HK-2 (cell line): ENCODE data around the gene ABTB2.
"Not testable (repeated sequence)": the region's sequence is repeated elsewhere in the genome, so short reads cannot be mapped to it uniquely, and the experiment has no call there.

Source experiments
- DNase-seq: peaks from one replicate; pipeline ENCODE4 v3.0.0-alpha.2; 2018; ENCODE audit not compliant: unreplicated experiment

ABTB2 gene

GRCh38 chr11:34263441-34264091, 94.2 kb downstream of the ABTB2 start:
- DNase-seq = peak; percentile 68

- DNase-seq = no peak
Observed at GRCh38 chr11:34262531-34263081, 95.2 kb downstream of the ABTB2 start.

DNA sequence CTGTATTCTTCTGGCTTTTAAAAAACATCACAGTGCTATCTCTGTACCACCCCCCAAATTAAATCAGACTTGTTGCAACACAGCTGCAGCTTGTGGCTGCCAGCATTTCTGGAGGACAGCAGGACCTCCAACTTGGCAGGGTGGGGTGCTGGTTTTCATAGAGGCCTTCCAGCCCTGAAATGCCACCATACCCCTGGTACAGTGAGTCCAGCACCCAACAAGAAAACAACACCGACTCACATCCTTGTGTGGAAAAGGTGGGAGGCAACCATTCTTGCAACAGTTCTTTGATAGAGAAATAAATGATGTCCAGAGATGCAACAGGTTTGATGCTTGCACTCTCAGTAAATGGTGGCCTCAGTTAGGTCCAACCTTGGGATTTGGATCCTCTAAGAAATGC, 96.0 kb downstream of the ABTB2 start:
- no peak for DNase-seq

- no peak for DNase-seq
Observed at GRCh38 chr11:34261095-34261494, 96.7 kb downstream of the ABTB2 start.

DNA sequence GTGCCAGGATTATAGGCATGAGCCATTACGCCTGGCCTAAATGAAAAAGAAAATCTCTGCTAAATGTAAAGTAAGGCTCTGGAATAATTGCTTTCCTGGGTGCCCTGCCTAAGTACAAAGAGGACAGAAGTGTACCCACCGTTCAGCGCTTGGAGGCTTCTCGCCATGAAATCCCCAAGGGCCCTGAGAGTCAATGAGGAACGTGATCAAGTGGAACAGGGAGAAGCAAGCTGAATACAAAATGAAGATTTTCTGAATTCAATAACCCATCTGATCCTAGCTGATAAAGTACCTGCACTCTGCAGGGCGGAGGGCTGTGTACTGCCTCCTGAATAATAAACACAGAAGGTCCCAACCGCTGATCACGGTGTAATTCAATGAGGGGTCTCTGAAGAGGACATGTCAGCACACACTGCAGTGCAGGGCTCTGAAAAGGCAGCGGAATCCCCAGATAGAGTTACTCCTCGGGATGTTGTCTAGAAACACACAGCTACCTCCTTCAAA, 97.7 kb downstream of the ABTB2 start:
- DNase-seq = no peak

- no peak for DNase-seq
Observed at GRCh38 chr11:34259087-34259486, 98.7 kb downstream of the ABTB2 start.

DNA sequence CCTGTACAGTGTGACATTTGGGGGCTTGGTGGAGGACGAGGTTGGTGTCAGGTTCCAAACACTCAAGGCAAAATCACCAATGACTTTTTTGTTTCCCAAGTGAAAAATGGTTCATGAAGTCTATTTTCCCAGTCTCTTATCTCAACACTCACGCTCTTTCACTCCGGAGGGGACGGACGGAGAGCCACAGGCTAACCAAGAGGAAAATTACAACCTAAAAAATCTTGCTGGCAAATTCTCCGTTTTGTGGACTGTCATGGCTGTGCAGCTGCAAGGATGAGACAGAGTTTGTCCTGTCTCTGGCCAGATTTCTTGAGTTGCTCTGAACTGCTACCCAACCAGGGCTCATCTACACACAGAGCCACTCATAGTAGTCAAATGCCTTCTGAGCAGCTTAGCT, 101.2 kb downstream of the ABTB2 start:
- DNase-seq = no peak

GRCh38 chr11:34256150-34256549, 101.7 kb downstream of the ABTB2 start:
- DNase-seq = no peak

DNA sequence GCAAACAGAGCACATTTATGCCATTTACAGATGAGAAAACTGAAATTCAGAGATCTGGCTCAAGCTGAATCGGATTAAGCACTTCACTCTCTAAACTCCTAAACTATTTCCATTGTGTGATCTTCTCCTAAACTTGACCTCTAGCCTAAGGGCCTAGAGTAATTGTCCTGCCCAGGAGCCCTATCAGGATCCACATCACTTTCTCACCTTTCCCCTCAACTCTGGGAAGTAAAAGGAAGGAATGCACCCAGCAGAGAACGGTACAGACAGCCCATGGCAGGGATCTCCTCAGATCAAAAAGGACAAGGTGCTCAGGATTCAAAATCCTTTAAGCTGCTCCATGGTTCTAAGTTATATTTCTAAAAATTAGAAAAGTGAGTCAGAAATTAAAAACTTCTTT, 102.7 kb downstream of the ABTB2 start:
- no peak for DNase-seq

DNA sequence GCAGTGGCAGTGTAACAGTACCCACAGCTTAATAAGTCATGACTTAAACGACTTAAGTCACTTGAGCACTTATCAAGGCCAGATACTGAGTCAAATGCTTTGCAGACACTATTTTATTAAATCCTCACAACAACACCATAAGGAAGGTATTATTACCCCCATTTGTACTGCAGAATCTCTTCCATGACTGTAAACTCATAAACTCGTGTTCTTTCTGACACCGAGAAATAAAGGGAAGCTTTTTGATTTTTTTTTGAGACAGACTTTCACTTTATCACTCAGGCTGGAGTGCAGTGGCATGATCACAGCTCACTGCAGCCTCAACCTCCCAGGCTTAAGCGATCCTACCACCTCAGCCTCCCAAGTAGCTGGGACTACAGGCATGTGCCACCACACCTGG, 103.8 kb downstream of the ABTB2 start:
- DNase-seq = no peak

DNA sequence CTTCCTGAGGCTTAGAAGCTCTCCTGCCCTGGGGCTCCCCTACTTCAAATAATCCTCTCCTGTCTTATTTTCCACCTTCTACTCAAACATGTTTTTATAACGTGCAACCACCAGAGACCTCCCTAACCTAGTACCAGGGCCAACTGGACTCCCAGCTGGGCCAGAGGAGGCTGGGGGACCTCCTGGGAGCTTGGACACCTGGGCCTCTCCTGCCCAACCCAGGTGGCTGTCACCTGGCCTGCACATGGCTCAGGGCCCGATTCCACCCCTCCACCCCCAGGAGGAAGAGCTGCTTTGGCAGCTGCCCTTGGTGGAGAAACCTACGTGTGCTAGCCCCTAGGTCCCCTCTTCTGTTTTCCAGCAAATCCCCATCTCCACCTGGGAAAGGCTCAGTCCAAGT, 105.2 kb downstream of the ABTB2 start:
- no peak for DNase-seq

DNA sequence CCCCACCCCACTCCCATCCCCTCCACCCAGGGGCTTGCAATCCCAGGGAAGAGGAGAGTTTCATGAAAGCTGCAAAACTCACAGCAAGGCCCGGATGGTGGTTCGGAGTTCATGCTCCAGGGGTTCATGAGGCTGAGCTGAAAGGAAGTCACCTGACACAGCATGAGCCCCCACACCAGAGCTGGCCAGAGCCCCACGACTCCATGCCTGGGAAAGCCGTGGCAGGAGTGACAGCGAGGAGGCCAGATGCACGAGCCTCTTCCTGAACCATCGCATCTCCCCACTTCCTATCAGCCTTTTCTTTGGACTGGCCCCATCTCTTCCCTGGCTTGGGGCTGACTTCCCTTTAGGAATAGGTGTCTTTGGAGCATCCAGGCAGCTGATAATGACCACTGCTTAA, 105.8 kb downstream of the ABTB2 start:
- no peak for DNase-seq

- no peak for DNase-seq
Observed at GRCh38 chr11:34251589-34251980, 106.2 kb downstream of the ABTB2 start.

- peak; percentile 53 for DNase-seq
Observed at GRCh38 chr11:34250732-34251588, 106.8 kb downstream of the ABTB2 start.

- DNase-seq = no peak
Observed at GRCh38 chr11:34250211-34250610, 107.6 kb downstream of the ABTB2 start.

DNA sequence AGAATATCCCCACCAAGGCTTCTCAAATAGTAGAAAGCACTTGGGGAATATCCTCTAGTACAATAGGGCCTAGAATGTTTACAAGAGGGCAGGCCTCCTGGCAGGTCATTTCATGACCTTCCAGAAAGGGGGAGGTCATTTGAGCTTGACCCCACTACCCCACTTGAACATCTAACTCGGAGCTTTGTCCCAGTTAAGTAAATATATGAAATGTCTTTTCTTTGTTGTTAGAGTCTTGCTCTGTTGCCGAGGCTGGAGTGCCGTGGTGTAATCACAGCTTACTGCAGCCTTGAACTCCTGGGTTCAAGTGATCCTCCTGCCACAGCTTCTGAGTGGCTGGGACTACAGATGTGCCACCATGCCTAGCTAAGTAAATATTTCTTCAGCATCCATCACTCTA, 108.4 kb downstream of the ABTB2 start:
- no peak for DNase-seq

DNA sequence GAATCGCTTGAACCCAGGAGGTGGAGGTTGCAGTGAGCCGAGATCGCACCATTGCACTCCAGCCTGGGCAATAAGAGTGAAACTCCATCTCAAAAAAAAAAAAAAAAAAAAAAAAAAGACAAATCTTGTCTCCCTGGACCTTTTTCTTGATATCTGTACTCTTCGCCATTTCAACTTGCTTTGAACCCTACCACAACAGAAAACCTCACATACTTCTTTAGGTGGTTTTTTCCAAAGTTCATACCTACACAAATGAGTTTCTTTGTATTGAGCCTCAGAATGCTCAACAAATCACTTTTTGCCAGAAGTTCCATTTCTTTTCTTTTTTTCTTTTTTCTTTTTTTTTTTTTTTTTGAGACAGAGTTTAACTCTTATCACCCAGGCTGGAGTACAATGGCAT, 111.3 kb downstream of the ABTB2 start:
- not testable (repeated sequence) for DNase-seq

GRCh38 chr11:34245041-34245440, 112.8 kb downstream of the ABTB2 start:
- no peak for DNase-seq

GRCh38 chr11:34243600-34244464, 114.0 kb downstream of the ABTB2 start:
- peak; percentile 72 for DNase-seq

GRCh38 chr11:34242037-34242625, 115.7 kb downstream of the ABTB2 start:
- DNase-seq = peak; percentile 73

DNA sequence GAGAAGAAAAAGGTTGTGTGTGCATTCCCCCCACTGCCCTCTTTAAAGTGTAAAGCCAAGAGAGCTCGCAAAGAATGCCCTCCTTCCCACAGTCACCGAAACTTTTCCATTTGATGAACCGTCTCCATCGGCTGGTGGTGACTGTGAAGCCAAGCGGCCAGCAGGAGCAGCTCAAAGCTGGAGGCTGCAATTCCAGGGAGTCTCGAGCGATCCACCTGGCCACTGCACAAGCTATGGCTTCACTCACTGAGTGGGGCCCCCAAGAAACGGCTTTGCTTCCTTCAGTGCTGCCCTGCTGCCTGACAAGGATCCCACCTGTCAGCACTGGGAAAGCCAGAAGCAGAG, 117.7 kb downstream of the ABTB2 start:
- DNase-seq = no peak
